Epithelial cell of proximal tubule (primary cell): ENCODE results near the gene HPDL. TPM values are rescaled to one million over a fixed set of nuclear protein-coding genes. Genes with fewer than 3 reads are reported as not detected.

ENCODE experiments used
- DNase-seq: peaks from one replicate; pipeline ENCODE4 v3.0.0-alpha.2; 2011; ENCODE audit warnings: low read depth
- H3K4me3 ChIP-seq: 2 replicates; pipeline ENCODE4 v1.5.1; 2011; ENCODE audit warnings: low read depth, mild to moderate bottlenecking, low read length
- CTCF ChIP-seq: conservative IDR thresholded peaks from 2 replicates; pipeline ENCODE4 v1.5.1; 2012; ENCODE audit warnings: low read depth, mild to moderate bottlenecking, low read length
- total RNA-seq: library from RNA; depleted of rRNA; stranded (reverse); fragments of >200 nt; gene quantifications from 2 replicates; pipeline ENCODE4 v1.2.3, GENCODE V29; 2015

Gene HPDL
- total RNA-seq, 1 donor from 2014 or later: 2.9 TPM

- TF ChIP-seq CTCF: no peak
- H3K4me3 ChIP-seq: no peak overlapping the region
- DNase-seq: no peak
Observed at GRCh38 chr1:45306319-45306718, 20.4 kb upstream of the HPDL start.

DNA sequence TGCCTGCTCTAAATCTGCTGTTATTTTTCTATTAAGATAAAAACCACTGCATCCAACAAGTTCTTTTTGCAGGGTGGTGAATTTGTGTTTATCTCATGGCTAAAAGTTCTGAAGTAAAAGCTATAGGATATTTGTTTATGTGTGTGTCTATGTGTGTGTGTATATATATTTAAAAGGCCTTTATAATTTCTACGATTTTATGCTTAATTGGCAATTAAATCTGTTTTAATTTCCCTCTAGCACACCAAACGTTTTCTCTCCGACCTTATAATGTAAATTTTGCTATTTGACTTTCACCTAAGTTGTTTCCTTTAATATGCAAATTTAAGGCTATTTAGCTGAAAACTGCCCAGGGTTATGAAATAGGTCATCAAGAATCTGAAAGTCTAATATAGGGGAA lies 19.8 kb upstream of the HPDL start:
- no peak for TF ChIP-seq CTCF
- H3K4me3 ChIP-seq: no peak overlapping the region

DNA sequence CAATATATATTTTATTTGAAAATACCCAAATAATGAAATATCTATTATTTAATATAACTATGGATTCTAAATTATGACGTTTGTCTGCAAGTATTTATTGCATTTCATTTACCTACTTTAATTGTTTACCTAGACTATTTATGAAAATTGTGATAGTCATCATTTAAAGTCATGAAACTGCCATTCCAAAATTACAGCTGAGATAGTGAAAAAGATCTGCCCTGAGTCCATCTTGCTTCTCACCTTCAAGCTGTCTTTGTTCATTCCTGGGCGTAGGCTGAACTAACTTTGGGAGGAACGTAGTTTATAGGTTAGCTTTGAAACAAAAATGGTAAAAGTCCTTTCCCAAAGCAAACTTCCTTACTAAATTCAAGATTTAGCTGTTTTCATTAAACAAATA lies 12.4 kb upstream of the HPDL start:
- TF ChIP-seq CTCF: no peak
- no peak for DNase-seq
- H3K4me3 ChIP-seq: no peak overlapping the region

More for the DNA sequence above, 19.8 kb upstream of the HPDL start:
- no peak for DNase-seq

DNA sequence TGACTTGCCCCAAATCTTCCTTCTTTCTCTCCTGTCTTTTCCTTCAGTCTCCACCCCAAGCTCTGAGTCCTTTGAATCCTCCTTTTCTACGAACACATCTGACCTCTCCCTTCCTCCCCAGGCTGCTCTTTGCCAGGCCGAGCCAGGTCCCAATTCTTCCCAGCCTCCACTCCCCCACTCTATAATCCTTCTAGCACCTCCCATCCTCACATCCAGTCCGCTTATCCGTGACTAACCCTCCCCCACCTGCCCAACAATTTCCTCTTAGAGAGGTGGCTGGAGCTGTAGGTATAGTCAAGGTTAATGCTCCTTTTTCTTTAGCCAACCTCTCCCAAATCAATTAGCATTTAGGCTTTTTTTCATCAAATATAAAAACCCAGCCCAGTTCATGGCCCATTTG lies 9.5 kb upstream of the HPDL start:
- H3K4me3 ChIP-seq: no peak overlapping the region
- TF ChIP-seq CTCF: no peak
- no peak for DNase-seq

DNA sequence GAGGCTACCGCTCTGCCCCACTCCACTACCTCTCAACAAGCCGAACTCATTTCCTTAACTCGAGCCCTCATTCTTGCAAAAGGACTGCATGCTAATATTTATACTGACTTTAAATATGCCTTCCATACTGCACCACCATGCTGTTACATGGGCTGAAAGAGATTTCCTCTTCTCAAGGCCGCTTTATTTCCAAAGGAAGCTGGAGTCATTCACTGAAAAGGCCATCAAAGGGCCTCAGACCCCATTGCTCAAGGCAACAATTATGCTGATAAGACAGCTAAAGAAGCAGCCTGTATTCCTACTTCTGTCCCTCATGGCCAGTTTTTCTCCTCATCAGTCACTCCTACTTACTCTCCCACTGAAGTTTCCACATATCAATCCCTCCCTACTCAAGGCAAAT lies 6.9 kb upstream of the HPDL start:
- no peak overlapping the region for H3K4me3 ChIP-seq
- no peak for DNase-seq
- TF ChIP-seq CTCF: no peak

DNA sequence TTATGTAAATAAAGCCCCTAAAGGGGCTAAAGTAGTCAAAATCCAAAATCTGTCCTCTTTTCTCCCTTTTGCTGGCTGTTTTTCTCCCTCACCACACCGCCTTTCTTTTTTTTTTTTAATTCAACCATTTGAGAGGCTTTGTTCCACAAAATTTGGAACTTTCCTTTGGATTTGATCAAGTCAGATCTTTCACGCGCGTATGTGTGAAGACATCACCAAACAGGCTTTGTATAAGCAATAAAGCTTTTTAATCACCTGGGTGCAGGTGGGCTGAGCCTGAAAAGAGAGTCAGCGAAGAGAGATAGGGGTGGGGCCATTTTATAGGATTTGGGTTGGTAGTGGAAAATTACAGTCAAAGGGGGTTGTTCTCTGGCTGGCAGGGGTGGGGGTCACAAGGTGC lies 5.3 kb upstream of the HPDL start:
- H3K4me3 ChIP-seq: no peak overlapping the region
- DNase-seq: no peak
- TF ChIP-seq CTCF: no peak

GRCh38 chr1:45322486-45323040 lies 4.1 kb upstream of the HPDL start:
- TF ChIP-seq CTCF: no peak
- no peak for DNase-seq
- no peak overlapping the region for H3K4me3 ChIP-seq
